Measurements from ENCODE around the gene RCAN2. TPM values are rescaled to one million over a fixed set of nuclear protein-coding genes. Genes with fewer than 3 reads are reported as not detected.

The RCAN2 gene
- total and polyA plus RNA-seq, 2 donors (not counting 3 experiments of a cell fraction or from before 2014, with no cell fraction given), result 0.07 to 0.33 TPM

GRCh38 chr6:46422619-46423018, 68.6 kb downstream of the RCAN2 start:
- no peak overlapping the region for H3K4me2 ChIP-seq (ENCODE audit: insufficient read depth, low read length)
- peaks cover 4 to 7% of the 10 kb centered on the region in 2 experiments for H3K27me3 ChIP-seq (ENCODE audit: control insufficient read depth in 2 of 2, insufficient read depth in 2 of 2, low read length in 2 of 2)
- no peak for TF ChIP-seq MYC (IDR thresholded peaks at IDR 0.05; ENCODE audit: low read depth, low read length)
- POLR2A ChIA-PET, result no interaction called here
- no peaks in the 10 kb centered on the region for H3K36me3 ChIP-seq (ENCODE audit: control insufficient read depth in 2 of 2, extremely low read depth in 1 of 2, insufficient read depth in 2 of 2, low read length in 2 of 2)
- H2AFZ ChIP-seq (ENCODE audit: low read depth, low read length), result no peak overlapping the region
- DNase-seq (ENCODE audit: low read depth, low spot score) (no peak), FAIRE-seq (no peak)
- H3K4me1 ChIP-seq (ENCODE audit: control insufficient read depth, extremely low read depth, insufficient read depth, low read length), result no peaks in the 10 kb centered on the region
- no peaks in the 10 kb centered on the region for H4K20me1 ChIP-seq (replicated peaks; ENCODE audit: control insufficient read depth, extremely low read depth, insufficient read depth, low read length)
- no peaks in the 10 kb centered on the region for H3K9me1 ChIP-seq (replicated peaks; ENCODE audit: control insufficient read depth, extremely low read depth, insufficient read depth, low read length)
- intact Hi-C loops (cut with micrococcal nuclease) (no loop called here), dilution Hi-C loops (cut with MboI; ENCODE audit: extremely low pct_ligation_motif_present, low sequenced_read_pairs) (no loop called here)
- H3K79me2 ChIP-seq (ENCODE audit: control insufficient read depth, insufficient read depth, low read length), result no peaks in the 10 kb centered on the region
- H3K27ac ChIP-seq (ENCODE audit: insufficient read depth, low read depth, low read length), result no peak overlapping the region
- H3K9me3 ChIP-seq (replicated peaks; ENCODE audit: control insufficient read depth, insufficient read depth, low read length), result no peaks in the 10 kb centered on the region
- no peak overlapping the region for H3K4me3 ChIP-seq (replicated peaks in 1 of 3; ENCODE audit: insufficient read depth in 1 of 3, low read depth in 1 of 3, low read length in 3 of 3)
- no peak overlapping the region for H3K9ac ChIP-seq (replicated peaks; ENCODE audit: extremely low read depth, insufficient read depth, low read length)
- BruUV-seq (replicated peaks), result no TSS peak
- CTCF ChIA-PET, result interaction anchor here (0.6 to 4.9 kb wide), 4 partner anchors 8 to 427 kb away, joined by 3 to 36 read pairs (median 3); no protein-coding TSS in a partner anchor

GRCh38 chr6:46421939-46422338, 69.3 kb downstream of the RCAN2 start:
- no peak overlapping the region for H2AFZ ChIP-seq (ENCODE audit: low read depth, low read length)
- ChIA-PET POLR2A (no interaction called here), CTCF (interaction anchor here (0.8 to 4.9 kb wide), 4 partner anchors 12 to 625 kb away, joined by 3 to 36 read pairs (median 4); no protein-coding TSS in a partner anchor)
- no peaks in the 10 kb centered on the region for H3K79me2 ChIP-seq (ENCODE audit: control insufficient read depth, insufficient read depth, low read length)
- no peaks in the 10 kb centered on the region for H3K9me3 ChIP-seq (replicated peaks; ENCODE audit: control insufficient read depth, insufficient read depth, low read length)
- dilution Hi-C loops (cut with MboI; ENCODE audit: extremely low pct_ligation_motif_present, low sequenced_read_pairs), result no loop called here
- H3K9ac ChIP-seq (replicated peaks; ENCODE audit: extremely low read depth, insufficient read depth, low read length), result no peak overlapping the region
- no peaks in the 10 kb centered on the region for H3K36me3 ChIP-seq (ENCODE audit: control insufficient read depth in 2 of 2, extremely low read depth in 1 of 2, insufficient read depth in 2 of 2, low read length in 2 of 2)
- no peak overlapping the region for H3K4me2 ChIP-seq (ENCODE audit: insufficient read depth, low read length)
- intact Hi-C loops (cut with micrococcal nuclease), result no loop called here
- no peak for TF ChIP-seq POLR2A (IDR thresholded peaks at IDR 0.05; ENCODE audit: low read depth, low read length)
- TF ChIP-seq FOS (IDR thresholded peaks at IDR 0.05; ENCODE audit: borderline replicate concordance, insufficient read depth, low read length), result no peak
- TF ChIP-seq MYC (IDR thresholded peaks at IDR 0.05; ENCODE audit: low read depth, low read length), result no peak
- TF ChIP-seq EZH2 (IDR thresholded peaks at IDR 0.05; ENCODE audit: borderline replicate concordance, low read depth, low read length, severe bottlenecking), result no peak
- TF ChIP-seq GATA2 (IDR thresholded peaks at IDR 0.05; ENCODE audit: insufficient read depth, insufficient read length, low read depth, low read length), result no peak
- TF ChIP-seq MAX (IDR thresholded peaks at IDR 0.05; ENCODE audit: insufficient read depth, insufficient read length), result no peak
- H4K20me1 ChIP-seq (replicated peaks; ENCODE audit: control insufficient read depth, extremely low read depth, insufficient read depth, low read length), result no peaks in the 10 kb centered on the region
- no peak for FAIRE-seq
- BruUV-seq (replicated peaks), result no TSS peak
- H3K9me1 ChIP-seq (replicated peaks; ENCODE audit: control insufficient read depth, extremely low read depth, insufficient read depth, low read length), result no peaks in the 10 kb centered on the region
- H3K27me3 ChIP-seq (ENCODE audit: control insufficient read depth in 2 of 2, insufficient read depth in 2 of 2, low read length in 2 of 2), result peaks cover 4 to 7% of the 10 kb centered on the region in 2 experiments
- no peak for DNase-seq (ENCODE audit: low read depth, low spot score)
- no peak overlapping the region for H3K27ac ChIP-seq (ENCODE audit: insufficient read depth, low read depth, low read length)
- no peaks in the 10 kb centered on the region for H3K4me1 ChIP-seq (ENCODE audit: control insufficient read depth, extremely low read depth, insufficient read depth, low read length)
- H3K4me3 ChIP-seq (replicated peaks in 1 of 3; ENCODE audit: insufficient read depth in 1 of 3, low read depth in 1 of 3, low read length in 3 of 3), result no peak overlapping the region
